22Rv1 (cell line): ENCODE measurements around the gene CSF1R.
"Not testable (repeated sequence)": the region's sequence is repeated elsewhere in the genome, so short reads cannot be mapped to it uniquely, and the experiment has no call there.

ENCODE experiments used
- H3K27ac ChIP-seq: fragments of 450-650 bp; 2 replicates; pipeline ENCODE4 v1.5.1; 2017
- CTCF ChIP-seq: fragments of 450-650 bp; IDR thresholded peaks from 2 replicates; pipeline ENCODE4 v1.5.1; 2017; ENCODE audit warnings: mild to moderate bottlenecking
- ZFX ChIP-seq: fragments of 450-650 bp; IDR thresholded peaks from 2 replicates; pipeline ENCODE4 v1.6.1; 2017; ENCODE audit warnings: antibody characterized with exemption, borderline replicate concordance

The CSF1R gene

GRCh38 chr5:150085191-150085912 is 1.0 kb downstream of the CSF1R start:
- no peak for TF ChIP-seq CTCF
- no peak for TF ChIP-seq ZFX
- H3K27ac ChIP-seq: no peak overlapping the region

GRCh38 chr5:150084754-150085153 is 1.6 kb downstream of the CSF1R start:
- H3K27ac ChIP-seq: not testable (repeated sequence)

- H3K27ac ChIP-seq: no peak overlapping the region
- TF ChIP-seq ZFX (no peak), CTCF (no peak)
These were observed 3.5 kb downstream of the CSF1R start for GRCh38 chr5:150082889-150083288.

- no peak for TF ChIP-seq ZFX
- TF ChIP-seq CTCF: no peak
- no peak overlapping the region for H3K27ac ChIP-seq
These were observed 4.0 kb downstream of the CSF1R start for GRCh38 chr5:150082374-150082773.

- TF ChIP-seq ZFX (no peak), CTCF (no peak)
- H3K27ac ChIP-seq: no peak overlapping the region
These were observed 4.6 kb downstream of the CSF1R start for GRCh38 chr5:150081541-150082283.

GRCh38 chr5:150080696-150081435 is 5.5 kb downstream of the CSF1R start:
- TF ChIP-seq CTCF (no peak), ZFX (no peak)

GRCh38 chr5:150079909-150080461 is 6.4 kb downstream of the CSF1R start:
- H3K27ac ChIP-seq: no peak overlapping the region
- TF ChIP-seq ZFX: no peak
- TF ChIP-seq CTCF: no peak

More at GRCh38 chr5:150080696-150081435, 5.5 kb downstream of the CSF1R start:
- no peak overlapping the region for H3K27ac ChIP-seq
